Measurements from ENCODE around the gene SARM1.
A peak's percentile ranks its signal among the peaks of the same experiment; 100 is the strongest.
"Not testable (repeated sequence)": the region's sequence is repeated elsewhere in the genome, so short reads cannot be mapped to it uniquely, and the experiment has no call there.

The SARM1 gene

GRCh38 chr17:28433721-28434120 lies 62.2 kb downstream of the SARM1 start:
- H3K4me3 ChIP-seq (ENCODE audit: low read length), result no peak overlapping the region
- no peak for TF ChIP-seq CTCF (IDR thresholded peaks at IDR 0.05; ENCODE audit: insufficient read depth, low read depth, low read length, missing control alignments)
- no peak for DNase-seq (ENCODE audit: low read depth)

- not testable (repeated sequence) for DNase-seq (ENCODE audit: low read depth); H3K4me3 ChIP-seq (ENCODE audit: low read length)
These were observed 62.8 kb downstream of the SARM1 start for GRCh38 chr17:28434326-28434725.

- TF ChIP-seq CTCF (IDR thresholded peaks at IDR 0.05; ENCODE audit: insufficient read depth, low read depth, low read length, missing control alignments), result no peak
- H3K4me3 ChIP-seq (ENCODE audit: low read length), result no peak overlapping the region
- no peak for DNase-seq (ENCODE audit: low read depth)
These were observed 72.6 kb downstream of the SARM1 start for GRCh38 chr17:28443901-28444638.

GRCh38 chr17:28446716-28447395 lies 75.4 kb downstream of the SARM1 start:
- no peak overlapping the region for H3K4me3 ChIP-seq (ENCODE audit: low read length)
- peak; percentile 80 for DNase-seq (ENCODE audit: low read depth)
- TF ChIP-seq CTCF (IDR thresholded peaks at IDR 0.05; ENCODE audit: insufficient read depth, low read depth, low read length, missing control alignments), result no peak

- no peak overlapping the region for H3K4me3 ChIP-seq (ENCODE audit: low read length)
- no peak for DNase-seq (ENCODE audit: low read depth)
- no peak for TF ChIP-seq CTCF (IDR thresholded peaks at IDR 0.05; ENCODE audit: insufficient read depth, low read depth, low read length, missing control alignments)
These were observed 75.9 kb downstream of the SARM1 start for GRCh38 chr17:28447396-28447760.

- TF ChIP-seq CTCF (IDR thresholded peaks at IDR 0.05; ENCODE audit: insufficient read depth, low read depth, low read length, missing control alignments), result no peak
- DNase-seq (ENCODE audit: low read depth), result no peak
- H3K4me3 ChIP-seq (ENCODE audit: low read length), result no peak overlapping the region
These were observed 78.4 kb downstream of the SARM1 start for GRCh38 chr17:28449859-28450258.
